ENCODE measurements around the gene BCDIN3D.

GRCh38 chr12:49838973-49839633 is 3.8 kb downstream of the BCDIN3D start:
- TF ChIP-seq POLR2A (IDR thresholded peaks at IDR 0.05) (no peak), CTCF (IDR thresholded peaks at IDR 0.05) (no peak)
